ENCODE results near the gene TMEM266.
A peak's percentile ranks its signal among the peaks of the same experiment; 100 is the strongest.

TMEM266 gene

GRCh38 chr15:76123031-76123430, 63.2 kb downstream of the TMEM266 start:
- FAIRE-seq (no peak), DNase-seq (ENCODE audit: low spot score) (no peak)

GRCh38 chr15:76127169-76127568, 67.4 kb downstream of the TMEM266 start:
- DNase-seq (ENCODE audit: low spot score) (no peak), FAIRE-seq (no peak)

DNA sequence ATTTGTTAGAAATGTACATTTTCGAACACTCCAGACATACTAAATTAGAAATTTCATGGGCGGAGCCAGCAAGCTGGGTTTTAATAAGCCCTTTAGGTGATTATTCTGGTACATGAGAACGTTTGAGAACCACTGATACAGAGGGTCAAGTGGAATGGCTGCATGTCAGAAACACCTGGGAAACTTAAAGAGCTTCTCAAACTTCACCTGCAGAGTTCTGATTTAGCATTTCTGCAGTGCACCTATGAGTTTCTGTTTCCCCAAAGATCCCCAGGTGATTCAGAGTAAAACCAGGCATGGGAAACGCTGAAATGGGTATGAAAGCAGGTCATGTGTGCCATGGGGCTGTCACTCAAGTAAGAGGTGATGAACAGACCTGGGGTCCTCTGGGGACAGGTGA, 68.1 kb downstream of the TMEM266 start:
- DNase-seq (ENCODE audit: low spot score) = no peak

DNA sequence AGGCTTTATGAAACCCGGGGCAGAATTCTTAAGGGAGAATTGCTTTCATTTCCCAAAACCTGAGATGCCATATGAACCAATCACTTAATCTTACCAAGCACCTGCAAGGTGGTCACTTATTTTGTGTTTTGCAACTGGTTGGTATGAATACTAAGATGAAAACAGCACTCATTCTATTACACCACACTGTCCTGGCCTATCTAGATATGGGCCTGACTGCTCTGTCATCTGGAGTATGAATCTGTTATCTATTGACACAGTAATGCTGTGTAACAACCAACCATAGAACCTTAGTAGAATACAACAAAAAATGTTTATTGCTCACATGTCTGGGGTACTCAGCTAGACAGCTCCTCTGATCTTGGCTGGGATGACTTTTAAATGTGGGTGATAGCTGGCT, 74.8 kb downstream of the TMEM266 start:
- FAIRE-seq = no peak
- no peak for DNase-seq (ENCODE audit: low spot score)

More for the DNA sequence above, 68.1 kb downstream of the TMEM266 start:
- FAIRE-seq = no peak

- FAIRE-seq (no peak), DNase-seq (ENCODE audit: low spot score) (no peak)
These were observed 75.7 kb downstream of the TMEM266 start for GRCh38 chr15:76135516-76135915.

- no peak for DNase-seq (ENCODE audit: low spot score)
- FAIRE-seq = no peak
These were observed 78.7 kb downstream of the TMEM266 start for GRCh38 chr15:76138436-76138835.

DNA sequence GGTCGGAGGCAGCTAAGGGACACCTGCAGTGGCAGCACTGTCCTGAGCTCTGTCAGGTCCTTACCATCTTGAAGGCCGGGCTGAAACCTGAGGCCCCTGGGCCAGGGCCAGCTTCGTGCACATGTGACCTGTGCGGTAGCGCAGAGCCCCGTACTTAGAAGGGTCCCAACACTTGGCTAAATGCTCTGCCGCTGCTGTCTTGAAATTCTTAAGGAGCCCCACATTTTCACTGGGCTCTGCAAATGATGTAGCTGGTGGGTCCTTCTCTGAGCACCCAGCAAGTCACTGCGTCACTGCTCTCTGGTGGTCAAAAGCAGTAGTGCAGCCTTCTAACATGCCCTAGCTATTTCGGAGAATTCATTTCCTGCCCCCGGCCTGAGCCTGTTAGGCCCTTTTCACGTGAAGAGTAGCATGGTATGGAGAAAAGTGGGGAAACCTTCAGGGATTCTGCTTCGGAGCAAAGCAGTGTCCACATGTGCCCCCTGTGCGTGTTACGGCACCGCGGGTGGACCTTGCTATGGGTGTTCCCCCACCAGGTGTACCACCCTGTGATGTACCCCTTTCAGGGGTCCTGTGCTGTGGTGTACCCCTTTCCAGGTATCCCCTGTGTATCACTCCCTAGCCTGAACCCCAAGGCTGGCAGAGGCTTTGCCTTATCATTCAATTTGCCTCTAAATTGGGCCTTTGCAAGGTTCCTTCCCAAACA, 79.7 kb downstream of the TMEM266 start:
- DNase-seq (ENCODE audit: low spot score) = peak; percentile 34

GRCh38 chr15:76140074-76140464, 80.3 kb downstream of the TMEM266 start:
- FAIRE-seq (no peak), DNase-seq (ENCODE audit: low spot score) (no peak)

More for the DNA sequence above, 79.7 kb downstream of the TMEM266 start:
- no peak for FAIRE-seq

- DNase-seq (ENCODE audit: low spot score) (no peak), FAIRE-seq (no peak)
These were observed 87.0 kb downstream of the TMEM266 start for GRCh38 chr15:76146812-76147211.

GRCh38 chr15:76147906-76148570, 88.3 kb downstream of the TMEM266 start:
- FAIRE-seq = no peak
- DNase-seq (ENCODE audit: low spot score) = no peak

- no peak for DNase-seq (ENCODE audit: low spot score)
- no peak for FAIRE-seq
These were observed 89.6 kb downstream of the TMEM266 start for GRCh38 chr15:76149291-76149915.

- DNase-seq (ENCODE audit: low spot score) = no peak
- no peak for FAIRE-seq
These were observed 90.7 kb downstream of the TMEM266 start for GRCh38 chr15:76150513-76150912.

- FAIRE-seq (no peak), DNase-seq (ENCODE audit: low spot score) (peak; percentile 77)
These were observed 91.3 kb downstream of the TMEM266 start for GRCh38 chr15:76150971-76151598.

DNA sequence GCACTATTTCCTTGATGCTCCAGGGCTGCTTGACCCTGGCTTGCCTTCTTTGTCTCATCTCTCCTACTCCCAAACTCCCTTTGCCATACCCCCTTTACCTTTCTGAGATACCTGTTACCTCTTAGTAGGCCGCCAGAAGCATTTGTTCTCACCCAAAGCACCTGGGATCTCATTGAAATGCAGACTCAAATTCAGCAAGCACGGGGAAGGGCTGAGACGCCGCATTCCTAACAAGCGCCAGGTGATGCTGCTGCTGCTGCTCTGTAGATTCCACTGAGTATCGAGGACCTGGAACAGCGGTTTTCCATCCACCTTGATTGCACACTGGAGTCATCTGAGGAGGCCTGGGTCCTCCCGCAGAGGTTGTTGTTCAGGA, 91.8 kb downstream of the TMEM266 start:
- FAIRE-seq (no peak), DNase-seq (ENCODE audit: low spot score) (no peak)

- FAIRE-seq (no peak), DNase-seq (ENCODE audit: low spot score) (no peak)
These were observed 92.4 kb downstream of the TMEM266 start for GRCh38 chr15:76152197-76152596.

GRCh38 chr15:76153241-76154197, 93.7 kb downstream of the TMEM266 start:
- no peak for DNase-seq (ENCODE audit: low spot score)
- FAIRE-seq = no peak

- DNase-seq (ENCODE audit: low spot score) (no peak), FAIRE-seq (no peak)
These were observed 95.9 kb downstream of the TMEM266 start for GRCh38 chr15:76155731-76156130.

DNA sequence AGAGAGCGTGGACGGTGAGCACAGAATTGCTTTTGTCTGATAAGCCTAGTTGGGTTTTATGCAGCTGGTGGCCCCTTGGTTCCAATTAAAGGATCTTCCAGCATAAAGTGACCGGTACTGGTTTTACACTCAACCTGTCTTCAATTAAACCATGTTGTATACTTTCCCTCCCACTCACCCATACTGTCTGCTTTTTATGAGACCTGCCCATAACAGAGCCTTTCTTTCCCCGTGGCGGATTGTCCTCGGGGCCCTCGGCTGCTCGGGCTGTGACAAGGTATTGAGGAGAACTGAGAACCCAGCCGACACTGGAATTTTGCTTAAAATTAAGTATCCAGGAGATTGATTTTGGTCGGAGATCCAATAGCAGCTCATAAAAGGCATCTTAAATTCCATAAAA, 98.4 kb downstream of the TMEM266 start:
- DNase-seq (ENCODE audit: low spot score) = no peak
- FAIRE-seq = no peak

DNA sequence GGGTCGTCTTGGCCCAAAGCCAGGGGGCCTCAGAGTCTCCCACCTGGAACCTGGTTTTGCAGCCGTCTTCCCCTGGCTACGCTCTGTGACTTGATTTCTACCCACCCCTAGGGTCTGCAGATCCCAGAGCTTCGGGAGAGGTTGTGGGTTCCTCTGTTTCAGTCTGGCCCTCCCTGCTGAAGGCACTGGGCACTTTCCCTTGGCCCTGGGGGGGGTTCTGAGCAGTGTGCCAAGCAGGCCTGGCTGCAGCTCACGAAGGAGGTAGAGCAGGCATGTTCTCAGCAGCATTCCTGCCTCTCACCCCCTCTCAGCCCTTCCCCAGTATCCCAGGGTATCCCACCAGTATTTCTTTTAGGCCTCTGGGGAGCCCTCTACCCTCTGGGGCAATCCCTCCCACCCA, 99.0 kb downstream of the TMEM266 start:
- DNase-seq (ENCODE audit: low spot score) (no peak), FAIRE-seq (no peak)

DNA sequence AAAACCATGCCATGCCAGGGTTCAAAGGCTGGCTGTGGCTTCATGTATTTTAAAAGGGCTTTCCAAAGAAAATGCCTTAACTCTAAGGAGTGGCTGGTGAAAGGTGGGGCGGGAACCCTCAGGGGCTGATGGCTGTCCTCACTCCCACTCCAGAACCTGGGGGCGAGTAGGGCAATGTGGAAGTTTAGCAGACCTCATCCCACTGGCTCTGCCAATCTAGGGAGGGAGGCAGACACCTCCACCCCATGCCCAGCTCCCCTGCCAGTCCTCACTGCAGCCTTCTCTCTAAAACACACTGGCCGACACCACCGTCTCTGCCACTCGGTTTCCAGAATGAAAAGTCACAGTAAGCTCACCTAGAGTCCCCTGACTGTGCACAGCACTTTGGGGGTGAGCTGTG, 99.5 kb downstream of the TMEM266 start:
- FAIRE-seq = no peak
- no peak for DNase-seq (ENCODE audit: low spot score)
